ENCODE data around the gene ZDHHC8.

The ZDHHC8 gene

DNA sequence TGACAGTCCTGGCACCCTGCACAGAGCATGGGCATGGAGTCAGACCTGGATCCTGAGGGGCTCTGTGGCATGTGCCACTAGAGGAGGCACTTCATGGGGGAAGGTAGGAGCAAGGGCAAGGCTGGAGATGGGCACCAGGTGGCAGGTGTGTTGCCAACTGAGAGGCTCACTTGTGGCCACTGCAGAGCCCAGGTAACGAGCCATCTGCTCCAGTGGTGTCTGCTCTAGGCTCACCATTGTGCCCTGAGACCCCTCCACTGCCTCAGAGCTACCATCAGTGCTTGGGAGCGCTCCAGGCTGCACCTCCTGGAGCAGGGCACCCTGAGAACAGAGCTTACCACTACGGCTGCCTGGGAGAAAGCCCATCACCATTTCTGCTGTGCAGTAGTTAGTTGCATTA, 1.3 kb upstream of the ZDHHC8 start:
- no peak for DNase-seq

DNA sequence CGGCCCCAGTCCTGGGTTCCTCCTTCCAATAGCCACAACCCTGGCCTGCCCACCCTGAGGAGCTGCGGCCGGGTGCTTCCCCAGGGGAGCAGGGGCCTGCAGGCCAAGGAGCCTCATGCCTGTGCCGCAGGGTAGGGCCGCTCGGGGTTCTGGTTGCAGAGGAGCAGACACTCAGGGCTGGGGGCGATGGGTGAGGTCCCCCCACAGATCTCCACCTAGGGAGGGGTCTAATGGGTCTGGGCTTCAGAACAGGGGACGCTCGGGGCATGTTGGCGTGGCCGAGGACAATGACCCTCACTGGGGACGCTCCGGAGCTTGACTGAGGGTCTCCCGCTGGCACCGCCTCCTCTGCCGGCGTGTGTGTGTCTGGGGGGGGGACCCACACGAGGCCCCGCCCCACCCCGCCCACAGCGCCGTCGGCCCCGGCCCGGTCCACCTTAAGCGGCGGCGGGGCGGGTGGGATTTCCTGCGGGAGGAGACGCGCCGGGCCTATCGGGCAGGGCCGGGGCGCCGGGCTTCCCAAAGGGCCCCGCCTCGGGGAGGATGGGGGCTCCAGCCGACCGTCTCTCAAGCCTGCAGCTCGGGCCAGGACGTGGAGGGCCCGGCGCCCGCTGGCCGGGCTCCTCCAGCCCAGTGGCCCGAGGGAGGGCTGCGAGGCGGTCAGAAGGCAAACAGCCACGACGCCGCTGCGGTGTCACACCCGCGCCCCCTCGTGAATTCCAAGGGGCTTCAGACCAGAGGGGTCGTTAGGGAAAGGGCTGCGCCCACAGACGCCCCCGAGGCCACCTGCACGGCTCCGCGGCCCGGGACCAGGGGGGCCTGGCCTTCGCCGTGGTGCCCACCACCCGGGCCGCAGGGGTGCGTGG, 640 bp upstream of the ZDHHC8 start:
- DNase-seq = no peak

DNA sequence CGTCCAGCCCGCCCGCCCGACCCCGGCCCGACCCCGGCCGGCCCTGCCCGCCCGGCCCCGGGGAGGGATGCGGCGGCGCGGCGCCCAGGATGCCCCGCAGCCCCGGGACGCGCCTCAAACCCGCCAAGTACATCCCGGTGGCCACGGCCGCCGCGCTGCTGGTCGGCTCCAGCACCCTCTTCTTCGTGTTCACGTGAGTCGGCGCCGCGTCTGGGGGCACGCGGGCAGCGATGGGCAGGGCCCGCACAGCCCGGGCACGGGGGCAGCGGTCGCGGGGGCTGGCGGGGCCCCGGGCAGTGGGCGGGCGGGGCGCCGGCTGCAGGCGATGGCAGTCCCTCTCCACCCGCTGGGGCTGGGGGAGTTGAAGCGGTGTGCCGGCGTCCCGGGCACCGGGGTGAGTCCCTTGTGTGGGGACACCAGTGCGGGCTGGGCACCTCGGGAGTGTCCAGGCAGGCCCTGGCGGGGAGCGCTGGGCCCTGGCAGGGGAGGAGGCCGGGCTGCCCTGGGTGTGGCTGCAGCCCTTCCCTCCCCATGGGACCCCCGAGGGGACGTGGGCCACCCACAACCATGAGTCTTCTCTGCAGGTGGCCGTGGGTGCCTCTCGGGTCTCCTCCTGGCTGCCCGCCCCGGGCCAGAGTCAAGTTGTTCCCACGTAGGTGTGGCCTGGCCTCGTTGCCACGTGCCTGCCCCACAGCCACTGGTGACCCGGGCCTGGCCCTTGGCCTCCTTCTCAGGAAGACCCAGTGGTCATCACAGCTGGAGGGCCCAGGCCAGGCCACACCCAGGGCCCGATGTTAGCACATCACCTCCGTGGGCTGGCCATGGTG, 468 bp downstream of the ZDHHC8 start:
- DNase-seq = no peak

DNA sequence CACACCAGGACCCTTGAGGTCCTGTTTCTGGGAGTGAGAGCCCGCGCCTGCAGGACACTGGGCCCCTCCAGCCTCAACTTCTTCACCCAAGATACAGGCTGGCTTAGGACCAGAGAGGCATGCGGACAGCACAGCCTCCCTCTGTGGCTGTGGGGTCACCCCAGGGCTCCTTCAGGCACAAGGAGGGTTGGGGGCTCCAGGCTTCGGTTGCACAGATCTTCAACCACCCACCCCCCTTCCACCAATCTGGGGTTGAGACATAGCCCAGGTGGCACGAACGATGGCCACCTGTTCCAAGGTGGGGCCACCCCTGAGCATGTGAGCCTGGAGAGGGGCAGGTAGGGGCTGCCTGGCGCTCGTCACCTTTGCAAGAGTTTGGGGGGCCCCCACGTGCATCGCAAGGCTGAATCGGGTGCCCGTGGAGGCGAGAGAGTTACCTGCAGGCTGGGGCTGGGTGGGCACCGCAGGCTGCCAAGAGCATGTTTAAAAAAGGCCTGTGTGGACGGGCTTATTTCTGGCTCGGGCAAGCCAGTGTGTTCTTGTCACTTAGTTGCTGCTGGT, 1.2 kb downstream of the ZDHHC8 start:
- no peak for DNase-seq

DNA sequence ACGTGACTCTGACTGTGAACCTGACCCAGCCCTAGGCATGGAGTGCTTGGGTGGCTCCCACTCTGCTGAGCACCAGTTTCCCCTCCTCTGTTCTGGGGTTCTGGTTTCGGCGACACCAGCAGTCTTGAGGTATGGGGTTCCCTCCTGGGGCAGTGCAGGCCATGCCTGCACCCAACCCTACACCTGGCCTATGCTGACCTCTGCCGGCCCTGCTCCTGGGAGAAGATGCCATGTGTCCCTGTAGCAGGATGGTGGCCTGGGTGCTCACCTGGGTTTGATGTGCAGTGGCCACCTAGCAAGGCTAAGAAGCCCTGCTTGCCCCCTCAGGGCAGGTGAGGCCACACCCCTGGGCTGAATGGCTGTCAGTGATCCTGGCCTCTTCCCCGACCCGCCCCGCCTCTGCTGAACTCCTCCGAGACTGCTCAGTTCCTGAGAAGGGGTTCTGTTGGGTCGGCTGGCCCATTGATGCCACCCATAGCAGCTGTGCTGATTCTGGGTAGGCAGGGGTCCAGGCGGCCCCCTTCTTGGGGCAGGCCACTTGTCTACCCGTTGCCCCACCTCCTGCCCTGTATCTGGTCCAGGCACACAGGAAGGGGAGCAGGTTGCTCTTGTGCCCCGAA, 2.4 kb downstream of the ZDHHC8 start:
- DNase-seq = no peak

DNA sequence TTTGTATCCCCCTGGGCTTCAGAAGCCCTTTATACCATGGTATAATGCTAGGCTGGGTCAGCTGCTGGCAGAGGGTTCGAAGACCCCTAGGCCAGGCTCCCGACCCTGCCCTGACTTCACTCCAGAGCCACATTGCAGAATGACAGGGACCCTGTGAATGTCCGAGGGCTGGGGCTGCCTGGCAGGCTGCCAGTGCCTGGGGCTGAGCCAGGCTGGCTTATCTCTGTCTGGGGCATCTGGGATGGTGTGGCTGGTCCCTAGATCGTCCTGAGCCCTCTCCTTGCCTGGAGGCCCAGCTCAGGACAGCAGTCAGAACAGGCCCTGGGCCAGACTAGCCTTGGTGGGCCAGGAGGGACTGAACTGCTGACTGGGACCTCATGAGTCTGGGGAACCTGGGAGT, 3.7 kb downstream of the ZDHHC8 start:
- no peak for DNase-seq

DNA sequence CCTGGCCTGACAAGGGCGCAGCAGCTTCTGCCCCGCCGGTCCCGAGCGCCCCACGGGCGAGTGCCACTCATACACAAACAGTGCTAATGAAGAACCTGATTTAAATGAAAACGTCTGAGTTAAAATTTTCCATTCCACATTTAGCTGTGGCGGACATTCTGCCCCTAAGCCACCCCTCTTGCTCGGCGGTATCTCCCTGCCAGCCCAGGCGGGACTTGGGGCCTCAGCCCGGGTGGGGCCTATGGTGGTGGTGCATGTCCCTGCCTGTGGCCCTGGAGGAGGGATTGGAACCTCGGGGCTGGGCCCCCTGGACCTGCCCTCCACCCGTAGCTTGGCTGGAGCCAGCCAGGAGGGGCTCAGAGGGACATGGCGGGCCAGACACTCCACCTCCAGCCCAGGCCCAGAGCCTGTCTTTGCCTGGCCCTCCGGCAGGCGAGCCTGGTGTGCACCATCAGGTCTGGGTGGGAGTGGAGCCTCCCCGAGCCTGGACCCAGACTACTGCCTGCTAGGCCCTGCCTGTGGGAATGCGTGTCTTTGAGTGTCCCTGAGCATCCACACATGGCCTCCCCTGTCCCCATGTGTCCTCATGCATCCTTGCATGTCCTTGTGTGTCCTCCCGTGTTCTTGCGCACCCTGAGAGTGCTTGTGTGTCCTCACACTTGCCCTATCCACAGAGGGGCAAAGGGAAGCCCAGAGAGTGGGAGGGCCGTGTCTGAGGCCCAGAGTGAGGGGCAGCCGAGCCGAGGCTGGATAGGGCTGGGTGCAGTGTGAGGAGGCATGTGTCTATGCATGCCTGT, 4.4 kb downstream of the ZDHHC8 start:
- no peak for DNase-seq

DNA sequence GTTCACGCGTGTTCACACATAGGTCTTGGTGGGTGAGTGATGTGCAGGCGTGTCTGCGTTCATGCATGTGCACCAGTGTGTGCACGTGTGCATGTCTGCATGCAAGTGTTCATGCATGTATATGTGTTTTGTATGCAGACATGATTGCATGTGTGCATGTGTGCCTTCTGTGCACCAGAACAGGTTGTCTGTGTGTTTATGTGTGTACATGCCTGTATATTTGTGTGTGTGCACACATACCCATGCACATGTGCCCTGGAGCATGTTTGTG, 4.9 kb downstream of the ZDHHC8 start:
- no peak for DNase-seq

DNA sequence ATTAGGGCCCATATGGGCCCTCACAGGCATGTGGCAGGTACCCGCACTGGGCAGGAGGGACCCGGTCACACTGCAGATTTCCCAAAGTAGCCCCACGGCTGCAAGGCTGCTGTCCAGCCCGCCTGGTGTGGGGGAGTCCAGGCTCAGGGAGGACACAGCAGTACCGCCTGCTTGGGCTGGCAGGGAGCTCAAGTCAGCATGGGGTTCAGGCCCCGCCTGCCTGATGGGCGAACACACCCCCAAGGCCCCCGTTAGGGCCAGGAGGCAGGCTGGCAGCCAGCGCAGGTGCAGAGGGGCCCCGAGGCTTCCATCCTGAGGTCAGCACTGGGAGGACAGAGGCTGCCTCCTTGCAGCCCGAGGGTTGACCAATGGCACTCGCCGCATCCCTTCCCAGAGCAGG, 5.5 kb downstream of the ZDHHC8 start:
- no peak for DNase-seq

DNA sequence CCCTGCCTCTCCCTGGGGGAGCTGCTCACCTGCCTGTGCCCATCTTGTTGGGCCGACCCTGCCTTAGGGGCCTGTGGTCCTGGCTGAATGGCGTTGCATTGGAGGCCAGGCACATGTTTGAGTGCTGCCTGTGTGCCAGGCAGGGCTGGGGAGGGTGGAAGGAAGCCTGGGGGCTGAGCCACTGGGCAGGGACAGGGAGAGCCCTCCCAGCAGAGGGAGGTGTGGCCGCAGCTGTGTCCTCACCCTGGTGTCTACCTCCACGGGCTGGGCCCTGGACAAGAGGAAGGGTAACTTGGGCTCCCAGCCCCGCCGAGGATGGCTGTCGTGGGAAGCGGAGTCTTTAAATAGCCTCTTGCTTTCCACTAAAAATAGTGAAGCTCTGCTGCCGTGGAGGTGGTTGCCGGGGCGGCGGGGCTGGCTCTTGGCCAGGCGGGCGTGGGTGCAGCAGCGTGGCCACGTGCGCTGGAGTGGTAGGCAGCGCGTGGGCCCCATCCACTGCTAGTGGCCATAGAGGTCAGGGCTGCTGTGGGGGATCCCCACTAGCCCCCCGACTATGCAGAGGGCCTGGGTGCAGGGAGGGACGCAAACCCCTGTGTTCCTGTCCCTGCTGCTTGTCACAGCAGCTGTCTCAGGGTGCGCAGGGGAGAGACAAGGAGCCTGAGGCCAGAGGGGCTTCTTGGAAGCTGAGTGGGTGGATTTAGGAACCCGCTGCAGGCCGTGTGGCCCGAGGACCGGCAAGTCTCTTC, 6.2 kb downstream of the ZDHHC8 start:
- no peak for DNase-seq

DNA sequence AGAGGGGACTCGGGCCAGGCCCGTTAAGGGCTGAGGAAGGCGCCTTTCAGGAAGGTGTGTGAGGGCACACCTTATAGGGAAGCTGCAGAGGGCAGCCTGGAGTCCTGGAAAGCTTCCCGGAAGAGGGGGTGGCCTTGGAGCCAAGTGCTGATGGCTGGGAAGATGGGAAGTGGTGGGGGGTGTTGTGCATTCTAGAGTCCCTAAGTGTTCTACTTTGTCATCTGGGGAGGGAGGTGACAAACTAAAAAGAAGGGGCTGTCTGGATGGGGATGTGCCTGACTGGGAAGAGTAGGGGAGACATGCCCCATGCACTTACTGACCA, 6.8 kb downstream of the ZDHHC8 start:
- no peak for DNase-seq

DNA sequence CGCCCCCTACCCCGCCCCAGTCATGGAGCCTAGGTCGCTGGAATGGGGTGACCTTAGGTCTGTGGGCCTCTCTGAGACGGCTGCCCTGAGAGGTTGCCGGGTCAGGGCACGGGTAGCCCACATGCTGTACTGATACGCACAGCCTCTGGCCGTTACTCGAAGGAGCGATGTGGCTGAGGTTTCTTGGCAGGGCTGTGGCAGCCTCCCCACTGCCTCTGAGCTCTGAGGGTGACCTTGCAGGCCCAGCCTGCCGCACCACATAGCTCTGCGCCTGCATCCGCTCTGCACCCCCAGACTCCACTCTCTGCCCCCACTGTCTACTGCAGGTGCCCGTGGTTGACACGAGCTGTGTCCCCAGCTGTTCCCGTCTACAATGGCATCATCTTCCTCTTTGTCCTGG, 7.3 kb downstream of the ZDHHC8 start:
- DNase-seq = no peak

DNA sequence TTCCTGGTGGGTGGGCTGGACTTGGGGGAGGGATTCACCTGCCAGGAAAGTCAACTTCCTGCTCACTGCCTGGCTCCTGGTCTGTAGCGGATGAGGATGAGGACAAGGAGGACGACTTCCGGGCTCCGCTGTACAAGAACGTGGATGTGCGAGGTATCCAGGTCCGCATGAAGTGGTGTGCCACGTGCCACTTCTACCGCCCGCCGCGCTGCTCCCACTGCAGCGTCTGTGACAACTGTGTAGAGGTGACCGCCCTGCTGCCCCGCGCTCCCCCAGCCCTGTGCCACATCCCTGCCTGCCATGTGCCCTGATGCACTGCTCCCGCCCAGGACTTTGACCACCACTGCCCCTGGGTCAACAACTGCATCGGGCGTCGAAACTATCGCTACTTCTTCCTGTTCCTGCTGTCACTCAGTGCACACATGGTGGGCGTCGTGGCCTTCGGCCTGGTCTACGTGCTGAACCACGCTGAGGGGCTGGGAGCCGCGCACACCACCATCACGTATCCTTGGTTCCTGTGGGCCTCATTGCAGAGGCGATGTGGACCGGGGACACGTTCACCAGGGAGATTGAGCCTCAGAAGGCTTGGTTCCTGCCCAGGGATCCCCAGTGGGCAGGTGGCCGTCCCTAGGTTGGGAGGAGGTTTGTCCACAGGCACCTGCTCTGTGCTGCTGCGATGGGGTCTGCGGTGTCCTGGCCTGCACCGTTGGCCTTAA, 7.9 kb downstream of the ZDHHC8 start:
- DNase-seq = no peak

DNA sequence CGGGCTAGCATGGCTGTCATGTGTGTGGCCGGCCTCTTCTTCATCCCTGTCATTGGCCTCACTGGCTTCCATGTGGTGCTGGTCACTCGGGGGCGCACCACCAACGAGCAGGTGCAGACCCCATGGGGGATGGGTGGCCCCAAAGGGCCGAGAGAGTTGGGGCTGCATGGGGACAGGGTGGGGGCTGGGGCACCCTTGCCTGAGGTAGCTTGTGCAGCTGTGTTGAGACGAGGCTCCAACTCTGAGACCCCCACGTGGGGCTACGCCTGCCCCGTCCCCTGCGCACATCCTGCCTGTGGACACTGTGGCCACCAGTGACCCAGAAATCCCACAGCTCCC, 8.5 kb downstream of the ZDHHC8 start:
- no peak for DNase-seq

DNA sequence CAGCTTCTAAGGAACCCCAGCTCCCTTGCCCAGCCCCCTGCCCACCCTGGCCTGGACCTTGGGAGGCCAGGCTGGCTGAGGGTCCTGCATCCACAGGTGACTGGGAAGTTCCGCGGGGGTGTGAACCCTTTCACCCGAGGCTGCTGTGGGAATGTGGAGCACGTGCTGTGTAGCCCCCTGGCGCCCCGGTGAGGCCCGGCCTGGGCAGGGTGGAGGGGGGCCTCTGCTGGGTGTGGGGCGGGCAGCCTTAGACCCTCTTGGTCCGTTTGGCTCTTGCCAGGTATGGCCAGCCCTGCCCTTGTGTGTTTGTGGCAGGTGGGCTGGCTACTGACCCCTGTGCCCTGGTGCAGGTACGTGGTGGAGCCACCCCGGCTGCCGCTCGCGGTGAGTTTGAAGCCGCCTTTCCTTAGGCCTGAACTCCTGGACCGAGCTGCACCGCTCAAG, 8.9 kb downstream of the ZDHHC8 start:
- no peak for DNase-seq

DNA sequence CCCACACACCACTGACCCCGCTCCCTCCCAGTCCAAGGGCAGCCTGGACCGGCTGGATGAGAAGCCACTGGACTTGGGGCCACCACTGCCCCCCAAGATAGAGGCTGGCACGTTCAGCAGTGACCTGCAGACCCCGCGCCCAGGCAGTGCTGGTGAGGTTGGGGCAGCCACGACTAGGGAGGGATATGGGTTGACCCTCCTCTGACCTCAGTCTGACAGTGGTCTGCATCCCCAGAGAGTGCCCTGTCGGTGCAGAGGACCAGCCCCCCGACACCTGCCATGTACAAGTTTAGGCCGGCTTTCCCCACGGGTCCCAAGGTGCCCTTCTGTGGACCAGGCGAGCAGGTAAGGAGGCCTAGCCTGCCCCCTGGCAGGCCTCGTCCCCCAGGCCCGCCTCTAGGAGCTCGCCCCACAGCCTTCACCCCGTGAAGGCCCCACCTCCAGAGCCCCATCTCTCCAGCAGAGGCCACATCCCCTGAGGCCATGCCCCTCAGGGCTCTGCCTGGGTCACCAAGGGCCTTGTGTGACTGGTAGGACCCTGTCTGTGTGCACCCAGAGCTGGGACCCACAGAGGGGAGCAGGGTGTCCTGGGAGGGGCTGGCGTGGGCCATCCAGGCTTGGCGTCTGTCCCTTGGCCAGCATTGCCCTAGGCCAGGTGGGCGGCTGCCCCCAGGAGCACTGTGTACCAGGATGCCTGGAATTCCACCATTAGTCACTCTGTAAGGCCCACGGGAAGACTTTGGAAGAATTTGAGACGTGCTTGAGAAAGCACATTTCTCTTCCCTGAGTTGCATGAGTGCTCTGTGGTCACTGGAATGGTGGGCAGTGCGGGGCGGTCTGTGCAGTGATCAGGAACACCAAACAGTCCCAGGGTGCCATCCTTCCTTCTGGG, 9.8 kb downstream of the ZDHHC8 start:
- DNase-seq = no peak

DNA sequence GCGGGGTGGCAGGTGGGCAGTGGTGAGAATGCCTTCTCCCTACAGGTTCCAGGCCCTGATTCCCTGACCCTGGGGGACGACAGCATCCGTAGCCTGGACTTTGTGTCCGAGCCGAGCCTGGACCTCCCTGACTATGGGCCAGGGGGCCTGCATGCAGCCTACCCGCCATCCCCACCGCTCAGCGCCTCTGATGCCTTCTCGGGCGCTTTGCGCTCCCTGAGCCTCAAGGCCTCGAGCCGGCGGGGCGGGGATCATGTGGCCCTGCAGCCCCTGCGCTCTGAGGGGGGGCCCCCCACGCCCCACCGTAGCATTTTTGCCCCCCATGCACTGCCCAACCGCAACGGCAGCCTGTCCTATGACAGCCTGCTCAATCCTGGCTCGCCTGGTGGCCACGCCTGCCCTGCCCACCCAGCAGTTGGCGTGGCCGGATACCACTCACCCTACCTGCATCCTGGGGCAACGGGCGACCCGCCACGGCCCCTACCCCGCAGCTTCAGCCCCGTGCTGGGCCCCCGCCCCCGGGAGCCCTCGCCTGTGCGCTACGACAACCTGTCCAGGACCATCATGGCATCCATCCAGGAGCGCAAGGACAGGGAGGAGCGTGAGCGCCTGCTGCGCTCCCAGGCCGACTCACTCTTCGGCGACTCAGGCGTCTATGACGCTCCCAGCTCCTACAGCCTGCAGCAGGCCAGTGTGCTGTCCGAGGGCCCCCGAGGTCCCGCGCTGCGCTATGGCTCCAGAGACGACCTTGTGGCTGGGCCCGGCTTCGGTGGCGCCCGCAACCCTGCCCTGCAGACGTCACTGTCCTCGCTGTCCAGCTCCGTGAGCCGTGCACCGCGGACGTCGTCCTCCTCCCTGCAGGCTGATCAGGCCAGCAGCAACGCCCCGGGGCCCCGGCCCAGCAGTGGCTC, 11.4 kb downstream of the ZDHHC8 start:
- no peak for DNase-seq

DNA sequence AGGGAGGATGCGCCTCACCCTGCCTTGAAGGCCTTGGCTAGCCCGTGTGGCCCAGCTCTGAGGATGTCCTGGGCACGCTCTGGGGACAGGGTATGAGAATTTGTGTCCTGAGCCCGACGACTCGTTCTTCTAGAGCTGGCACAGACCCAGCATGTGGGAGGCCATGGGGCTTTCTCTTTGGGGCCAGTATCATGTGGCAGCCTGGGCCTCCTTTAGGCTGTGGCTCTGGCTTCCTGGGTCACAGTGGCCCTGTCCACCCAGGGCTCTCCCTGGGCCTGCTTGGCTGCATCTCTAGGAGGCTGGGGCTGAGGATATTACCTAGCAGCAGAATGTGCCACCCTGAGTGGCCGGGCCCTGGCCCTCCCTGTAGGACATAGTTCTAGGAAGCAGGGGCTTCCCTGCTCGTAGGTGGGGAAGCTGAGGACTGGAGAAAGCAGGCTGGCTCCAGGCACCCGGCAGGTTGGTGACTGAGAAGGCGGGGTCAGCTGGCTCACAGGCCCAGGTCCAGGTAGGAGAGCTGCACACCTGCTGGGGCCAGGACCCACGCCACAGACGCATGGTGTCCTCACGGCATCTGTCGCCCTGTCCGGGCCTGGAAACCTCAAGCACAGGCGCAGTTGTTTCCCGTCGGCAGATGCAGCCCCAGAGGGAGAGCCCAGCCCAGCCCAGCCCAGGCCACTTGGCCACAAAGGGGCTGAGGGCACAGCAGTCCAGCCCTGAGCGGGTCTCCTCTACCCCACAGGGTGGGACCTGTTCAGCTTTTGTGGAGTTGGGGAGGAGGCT, 12.5 kb downstream of the ZDHHC8 start:
- DNase-seq = no peak

Data from NCI-H187 (cell line).